ENCODE measurements around the gene THSD4.

THSD4 gene

GRCh38 chr15:71532994-71533393 lies 417.7 kb downstream of the THSD4 start:
- WGBS (ENCODE audit: insufficient coverage): 92% methylated on average over 5 of the region's 6 CpGs
- no peak for DNase-seq
- POLR2A ChIA-PET: no interaction called here

GRCh38 chr15:71538181-71538580 lies 422.9 kb downstream of the THSD4 start:
- DNase-seq: no peak
- WGBS (ENCODE audit: insufficient coverage): 83% methylated on average over 1 of the region's 5 CpGs
- Histone ChIP-seq H3K27ac (ENCODE audit: insufficient read depth in 1 of 2, low read depth in 1 of 2, low read length in 2 of 2, poor library complexity in 1 of 2, severe bottlenecking in 2 of 2) (no peak overlapping the region), H3K4me1 (ENCODE audit: control extremely low read depth in 1 of 4, control insufficient read depth in 4 of 4, insufficient read depth in 4 of 4, low read length in 3 of 4) (no peaks in the 10 kb centered on the region), H3K27me3 (replicated peaks in 2 of 5; ENCODE audit: control insufficient read depth in 4 of 5, insufficient read depth in 5 of 5, low read length in 4 of 5) (no peaks in the 10 kb centered on the region), H3K4me3 (ENCODE audit: control insufficient read depth in 1 of 7, extremely low read depth in 1 of 7, insufficient read depth in 4 of 7, low read depth in 2 of 7, low read length in 6 of 7) (no peak overlapping the region), H3K9me3 (ENCODE audit: control extremely low read depth in 1 of 5, control insufficient read depth in 4 of 5, insufficient read depth in 2 of 5, low read depth in 1 of 5, low read length in 4 of 5) (peaks cover 0 to 6% (median 0%) of the 10 kb centered on the region in 5 experiments), H3K36me3 (ENCODE audit: control insufficient read depth in 4 of 4, insufficient read depth in 4 of 4, low read length in 3 of 4) (no peaks in the 10 kb centered on the region)
- CTCF ChIA-PET: no interaction called here
- POLR2A ChIA-PET: no interaction called here

More at GRCh38 chr15:71532994-71533393, 417.7 kb downstream of the THSD4 start:
- peaks cover 0 to 7% (median 4%) of the 10 kb centered on the region in 4 experiments for H3K4me1 ChIP-seq (ENCODE audit: control extremely low read depth in 1 of 4, control insufficient read depth in 4 of 4, insufficient read depth in 4 of 4, low read length in 3 of 4)
- H3K27me3 ChIP-seq (replicated peaks in 2 of 5; ENCODE audit: control insufficient read depth in 4 of 5, insufficient read depth in 5 of 5, low read length in 4 of 5): peaks cover 0 to 12% (median 0%) of the 10 kb centered on the region in 5 experiments
- H3K27ac ChIP-seq (ENCODE audit: insufficient read depth in 1 of 2, low read depth in 1 of 2, low read length in 2 of 2, poor library complexity in 1 of 2, severe bottlenecking in 2 of 2): no peak overlapping the region
- H3K36me3 ChIP-seq (ENCODE audit: control insufficient read depth in 4 of 4, insufficient read depth in 4 of 4, low read length in 3 of 4): no peaks in the 10 kb centered on the region
- peaks cover 0 to 6% (median 2%) of the 10 kb centered on the region in 5 experiments for H3K9me3 ChIP-seq (ENCODE audit: control extremely low read depth in 1 of 5, control insufficient read depth in 4 of 5, insufficient read depth in 2 of 5, low read depth in 1 of 5, low read length in 4 of 5)
- H3K4me3 ChIP-seq (ENCODE audit: control insufficient read depth in 1 of 7, extremely low read depth in 1 of 7, insufficient read depth in 4 of 7, low read depth in 2 of 7, low read length in 6 of 7): no peak overlapping the region
- CTCF ChIA-PET: no interaction called here

- H3K4me3 ChIP-seq (ENCODE audit: control insufficient read depth in 1 of 7, extremely low read depth in 1 of 7, insufficient read depth in 4 of 7, low read depth in 2 of 7, low read length in 6 of 7): no peak overlapping the region
- peaks cover 0 to 8% (median 2%) of the 10 kb centered on the region in 5 experiments for H3K27me3 ChIP-seq (replicated peaks in 2 of 5; ENCODE audit: control insufficient read depth in 4 of 5, insufficient read depth in 5 of 5, low read length in 4 of 5)
- no peaks in the 10 kb centered on the region for H3K9me3 ChIP-seq (ENCODE audit: control extremely low read depth in 1 of 5, control insufficient read depth in 4 of 5, insufficient read depth in 2 of 5, low read depth in 1 of 5, low read length in 4 of 5)
- H3K36me3 ChIP-seq (ENCODE audit: control insufficient read depth in 4 of 4, insufficient read depth in 4 of 4, low read length in 3 of 4): no peaks in the 10 kb centered on the region
- 100% methylated on average over 2 of the region's 2 CpGs for WGBS (ENCODE audit: insufficient coverage)
- H3K27ac ChIP-seq (ENCODE audit: insufficient read depth in 1 of 2, low read depth in 1 of 2, low read length in 2 of 2, poor library complexity in 1 of 2, severe bottlenecking in 2 of 2): no peak overlapping the region
- ChIA-PET CTCF (no interaction called here), POLR2A (no interaction called here)
- no peak for DNase-seq
- no peaks in the 10 kb centered on the region for H3K4me1 ChIP-seq (ENCODE audit: control extremely low read depth in 1 of 4, control insufficient read depth in 4 of 4, insufficient read depth in 4 of 4, low read length in 3 of 4)
Measured at GRCh38 chr15:71541746-71542145, 426.5 kb downstream of the THSD4 start.

- H3K27ac ChIP-seq (ENCODE audit: insufficient read depth in 1 of 2, low read depth in 1 of 2, low read length in 2 of 2, poor library complexity in 1 of 2, severe bottlenecking in 2 of 2): no peak overlapping the region
- ChIA-PET POLR2A (no interaction called here), CTCF (no interaction called here)
- DNase-seq: no peak
- peaks cover 0 to 12% (median 2%) of the 10 kb centered on the region in 5 experiments for H3K27me3 ChIP-seq (replicated peaks in 2 of 5; ENCODE audit: control insufficient read depth in 4 of 5, insufficient read depth in 5 of 5, low read length in 4 of 5)
- H3K9me3 ChIP-seq (ENCODE audit: control extremely low read depth in 1 of 5, control insufficient read depth in 4 of 5, insufficient read depth in 2 of 5, low read depth in 1 of 5, low read length in 4 of 5): no peaks in the 10 kb centered on the region
- no peaks in the 10 kb centered on the region for H3K4me1 ChIP-seq (ENCODE audit: control extremely low read depth in 1 of 4, control insufficient read depth in 4 of 4, insufficient read depth in 4 of 4, low read length in 3 of 4)
- no peak overlapping the region for H3K4me3 ChIP-seq (ENCODE audit: control insufficient read depth in 1 of 7, extremely low read depth in 1 of 7, insufficient read depth in 4 of 7, low read depth in 2 of 7, low read length in 6 of 7)
- no peaks in the 10 kb centered on the region for H3K36me3 ChIP-seq (ENCODE audit: control insufficient read depth in 4 of 4, insufficient read depth in 4 of 4, low read length in 3 of 4)
Measured at GRCh38 chr15:71542836-71543235, 427.6 kb downstream of the THSD4 start.

GRCh38 chr15:71543413-71543812 lies 428.1 kb downstream of the THSD4 start:
- CTCF ChIA-PET: no interaction called here
- DNase-seq: no peak
- Histone ChIP-seq H3K27me3 (replicated peaks in 2 of 5; ENCODE audit: control insufficient read depth in 4 of 5, insufficient read depth in 5 of 5, low read length in 4 of 5) (peaks cover 0 to 17% (median 2%) of the 10 kb centered on the region in 5 experiments), H3K9me3 (ENCODE audit: control extremely low read depth in 1 of 5, control insufficient read depth in 4 of 5, insufficient read depth in 2 of 5, low read depth in 1 of 5, low read length in 4 of 5) (no peaks in the 10 kb centered on the region), H3K36me3 (ENCODE audit: control insufficient read depth in 4 of 4, insufficient read depth in 4 of 4, low read length in 3 of 4) (no peaks in the 10 kb centered on the region), H3K4me1 (ENCODE audit: control extremely low read depth in 1 of 4, control insufficient read depth in 4 of 4, insufficient read depth in 4 of 4, low read length in 3 of 4) (no peaks in the 10 kb centered on the region), H3K27ac (ENCODE audit: insufficient read depth in 1 of 2, low read depth in 1 of 2, low read length in 2 of 2, poor library complexity in 1 of 2, severe bottlenecking in 2 of 2) (no peak overlapping the region), H3K4me3 (ENCODE audit: control insufficient read depth in 1 of 7, extremely low read depth in 1 of 7, insufficient read depth in 4 of 7, low read depth in 2 of 7, low read length in 6 of 7) (no peak overlapping the region)
- WGBS (ENCODE audit: insufficient coverage): 93% methylated on average over 3 of the region's 3 CpGs
- POLR2A ChIA-PET: no interaction called here

GRCh38 chr15:71545223-71545760 lies 430.0 kb downstream of the THSD4 start:
- WGBS (ENCODE audit: insufficient coverage): 60% methylated on average over 2 of the region's 5 CpGs
- ChIA-PET CTCF (no interaction called here), POLR2A (no interaction called here)
- Histone ChIP-seq H3K27ac (ENCODE audit: insufficient read depth in 1 of 2, low read depth in 1 of 2, low read length in 2 of 2, poor library complexity in 1 of 2, severe bottlenecking in 2 of 2) (no peak overlapping the region), H3K27me3 (replicated peaks in 2 of 5; ENCODE audit: control insufficient read depth in 4 of 5, insufficient read depth in 5 of 5, low read length in 4 of 5) (peaks cover 0 to 28% (median 2%) of the 10 kb centered on the region in 5 experiments), H3K4me1 (ENCODE audit: control extremely low read depth in 1 of 4, control insufficient read depth in 4 of 4, insufficient read depth in 4 of 4, low read length in 3 of 4) (no peaks in the 10 kb centered on the region), H3K36me3 (ENCODE audit: control insufficient read depth in 4 of 4, insufficient read depth in 4 of 4, low read length in 3 of 4) (no peaks in the 10 kb centered on the region), H3K9me3 (ENCODE audit: control extremely low read depth in 1 of 5, control insufficient read depth in 4 of 5, insufficient read depth in 2 of 5, low read depth in 1 of 5, low read length in 4 of 5) (no peaks in the 10 kb centered on the region), H3K4me3 (ENCODE audit: control insufficient read depth in 1 of 7, extremely low read depth in 1 of 7, insufficient read depth in 4 of 7, low read depth in 2 of 7, low read length in 6 of 7) (no peak overlapping the region)
- DNase-seq: no peak

GRCh38 chr15:71545923-71546322 lies 430.7 kb downstream of the THSD4 start:
- Histone ChIP-seq H3K4me1 (ENCODE audit: control extremely low read depth in 1 of 4, control insufficient read depth in 4 of 4, insufficient read depth in 4 of 4, low read length in 3 of 4) (no peaks in the 10 kb centered on the region), H3K27ac (ENCODE audit: insufficient read depth in 1 of 2, low read depth in 1 of 2, low read length in 2 of 2, poor library complexity in 1 of 2, severe bottlenecking in 2 of 2) (no peak overlapping the region), H3K4me3 (ENCODE audit: control insufficient read depth in 1 of 7, extremely low read depth in 1 of 7, insufficient read depth in 4 of 7, low read depth in 2 of 7, low read length in 6 of 7) (no peak overlapping the region), H3K27me3 (replicated peaks in 2 of 5; ENCODE audit: control insufficient read depth in 4 of 5, insufficient read depth in 5 of 5, low read length in 4 of 5) (peaks cover 0 to 28% (median 2%) of the 10 kb centered on the region in 5 experiments), H3K36me3 (ENCODE audit: control insufficient read depth in 4 of 4, insufficient read depth in 4 of 4, low read length in 3 of 4) (no peaks in the 10 kb centered on the region), H3K9me3 (ENCODE audit: control extremely low read depth in 1 of 5, control insufficient read depth in 4 of 5, insufficient read depth in 2 of 5, low read depth in 1 of 5, low read length in 4 of 5) (no peaks in the 10 kb centered on the region)
- POLR2A ChIA-PET: no interaction called here
- 100% methylated on average over 1 of the region's 1 CpG for WGBS (ENCODE audit: insufficient coverage)
- no peak for DNase-seq
- CTCF ChIA-PET: no interaction called here
